Measurements from ENCODE around the gene RPL29. TPM values are rescaled to one million over a fixed set of nuclear protein-coding genes. Genes with fewer than 3 reads are reported as not detected.

RPL29 gene
- total and polyA plus RNA-seq, 4 donors, result 711 to 2,402 (median 1,234) TPM

- no peaks in the 10 kb centered on the region for H3K27me3 ChIP-seq (ENCODE audit: control insufficient read depth in 3 of 3, insufficient read depth in 3 of 3, low read length in 2 of 3)
- no peak overlapping the region for H3K9ac ChIP-seq (ENCODE audit: insufficient read depth in 1 of 2, low read length in 2 of 2)
- TF ChIP-seq CTCF (IDR thresholded peaks at IDR 0.05; ENCODE audit: control extremely low read depth, extremely low read depth), result no peak
- H3K27ac ChIP-seq (ENCODE audit: low read depth in 1 of 2, low read length in 1 of 2), result no peak overlapping the region
- 85 to 93% methylated on average over 11 of the region's 11 CpGs for WGBS, 2 donors
- no peaks in the 10 kb centered on the region for H3K9me3 ChIP-seq (ENCODE audit: control insufficient read depth in 4 of 4, insufficient read depth in 3 of 4, low read length in 3 of 4)
- no peak overlapping the region for H3K4me3 ChIP-seq
- no peaks in the 10 kb centered on the region for H3K36me3 ChIP-seq (ENCODE audit: control insufficient read depth in 4 of 4, insufficient read depth in 4 of 4, low read length in 4 of 4)
- no peaks in the 10 kb centered on the region for H3K4me1 ChIP-seq (ENCODE audit: control insufficient read depth in 5 of 5, insufficient read depth in 5 of 5, low read length in 5 of 5)
- ATAC-seq (ENCODE audit: insufficient read depth, low FRiP score), result no peak
- DNase-seq, result no peak
Observed at GRCh38 chr3:52032702-52033408, 37.2 kb upstream of the RPL29 start.

- no peak for DNase-seq
- H3K4me1 ChIP-seq (ENCODE audit: control insufficient read depth in 5 of 5, insufficient read depth in 5 of 5, low read length in 5 of 5), result no peaks in the 10 kb centered on the region
- no peak for TF ChIP-seq CTCF (IDR thresholded peaks at IDR 0.05; ENCODE audit: control extremely low read depth, extremely low read depth)
- ATAC-seq (ENCODE audit: insufficient read depth, low FRiP score), result no peak
- H3K27ac ChIP-seq (ENCODE audit: low read depth in 1 of 2, low read length in 1 of 2), result no peak overlapping the region
- H3K27me3 ChIP-seq (ENCODE audit: control insufficient read depth in 3 of 3, insufficient read depth in 3 of 3, low read length in 2 of 3), result no peaks in the 10 kb centered on the region
- H3K4me3 ChIP-seq, result no peak overlapping the region
- no peaks in the 10 kb centered on the region for H3K9me3 ChIP-seq (ENCODE audit: control insufficient read depth in 4 of 4, insufficient read depth in 3 of 4, low read length in 3 of 4)
- H3K9ac ChIP-seq (ENCODE audit: insufficient read depth in 1 of 2, low read length in 2 of 2), result no peak overlapping the region
- no peaks in the 10 kb centered on the region for H3K36me3 ChIP-seq (ENCODE audit: control insufficient read depth in 4 of 4, insufficient read depth in 4 of 4, low read length in 4 of 4)
- WGBS, 2 donors, result 91 to 92% methylated on average over 10 of the region's 10 CpGs
Observed at GRCh38 chr3:52031896-52032295, 36.2 kb upstream of the RPL29 start.

- no peak overlapping the region for H3K27ac ChIP-seq (ENCODE audit: low read depth in 1 of 2, low read length in 1 of 2)
- no peaks in the 10 kb centered on the region for H3K9me3 ChIP-seq (ENCODE audit: control insufficient read depth in 4 of 4, insufficient read depth in 3 of 4, low read length in 3 of 4)
- WGBS, 2 donors, result 91 to 95% methylated on average over 11 of the region's 11 CpGs
- no peaks in the 10 kb centered on the region for H3K27me3 ChIP-seq (ENCODE audit: control insufficient read depth in 3 of 3, insufficient read depth in 3 of 3, low read length in 2 of 3)
- ATAC-seq (ENCODE audit: insufficient read depth, low FRiP score) (no peak), DNase-seq (no peak)
- no peak overlapping the region for H3K9ac ChIP-seq (ENCODE audit: insufficient read depth in 1 of 2, low read length in 2 of 2)
- no peak for TF ChIP-seq CTCF (IDR thresholded peaks at IDR 0.05; ENCODE audit: control extremely low read depth, extremely low read depth)
- H3K36me3 ChIP-seq (ENCODE audit: control insufficient read depth in 4 of 4, insufficient read depth in 4 of 4, low read length in 4 of 4), result no peaks in the 10 kb centered on the region
- H3K4me1 ChIP-seq (ENCODE audit: control insufficient read depth in 5 of 5, insufficient read depth in 5 of 5, low read length in 5 of 5), result peaks cover 0 to 4% (median 0%) of the 10 kb centered on the region in 5 donors
- H3K4me3 ChIP-seq, result no peak overlapping the region
Observed at GRCh38 chr3:52030714-52031310, 35.1 kb upstream of the RPL29 start.

Data from lung (tissue), 12 donors.